Type B pancreatic cell (in vitro differentiated cells): ENCODE results near the gene PRELID3B. TPM values are rescaled to one million over a fixed set of nuclear protein-coding genes. Genes with fewer than 3 reads are reported as not detected.

Source experiments
- DNase-seq: peaks from one replicate; pipeline ENCODE4 v3.0.0; 2021; ENCODE audit warnings: mixed read lengths; ENCODE audit not compliant: unreplicated experiment; ENCODE audit errors: extremely low spot score
- H3K27ac Mint-ChIP-seq: 2 replicates; pipeline ENCODE4 v1.8.0; 2021; ENCODE audit warnings: mild to moderate bottlenecking, mixed read lengths
- H3K27me3 Mint-ChIP-seq: 2 replicates; pipeline ENCODE4 v1.8.0; 2021; ENCODE audit warnings: mixed read lengths
- H3K36me3 Mint-ChIP-seq: 2 replicates; pipeline ENCODE4 v1.8.0; 2021; ENCODE audit warnings: mixed read lengths
- H3K4me1 Mint-ChIP-seq: one replicate; pipeline ENCODE4 v1.8.0; 2021; ENCODE audit warnings: mixed read lengths; ENCODE audit not compliant: unreplicated experiment
- H3K4me3 Mint-ChIP-seq: 2 replicates; pipeline ENCODE4 v1.8.0; 2021; ENCODE audit warnings: mild to moderate bottlenecking, mixed read lengths
- H3K9me3 Mint-ChIP-seq: 2 replicates; pipeline ENCODE4 v1.8.0; 2021; ENCODE audit warnings: mixed read lengths
- total RNA-seq: library from RNA; stranded (reverse); gene quantifications from 2 replicates; pipeline ENCODE4 v1.2.1, GENCODE V29; 2021; ENCODE audit warnings: low replicate concordance
- TF ChIP-seq, protein P1 (sequence below): fragments of 200-600 bp; sonication (generic); conservative IDR thresholded peaks from 2 replicates; pipeline ENCODE4 v1.5.0; 2021; ENCODE audit warnings: antibody characterized with exemption, mild to moderate bottlenecking

PRELID3B gene
- total RNA-seq, 1 donor from 2014 or later = 45.9 TPM

DNA sequence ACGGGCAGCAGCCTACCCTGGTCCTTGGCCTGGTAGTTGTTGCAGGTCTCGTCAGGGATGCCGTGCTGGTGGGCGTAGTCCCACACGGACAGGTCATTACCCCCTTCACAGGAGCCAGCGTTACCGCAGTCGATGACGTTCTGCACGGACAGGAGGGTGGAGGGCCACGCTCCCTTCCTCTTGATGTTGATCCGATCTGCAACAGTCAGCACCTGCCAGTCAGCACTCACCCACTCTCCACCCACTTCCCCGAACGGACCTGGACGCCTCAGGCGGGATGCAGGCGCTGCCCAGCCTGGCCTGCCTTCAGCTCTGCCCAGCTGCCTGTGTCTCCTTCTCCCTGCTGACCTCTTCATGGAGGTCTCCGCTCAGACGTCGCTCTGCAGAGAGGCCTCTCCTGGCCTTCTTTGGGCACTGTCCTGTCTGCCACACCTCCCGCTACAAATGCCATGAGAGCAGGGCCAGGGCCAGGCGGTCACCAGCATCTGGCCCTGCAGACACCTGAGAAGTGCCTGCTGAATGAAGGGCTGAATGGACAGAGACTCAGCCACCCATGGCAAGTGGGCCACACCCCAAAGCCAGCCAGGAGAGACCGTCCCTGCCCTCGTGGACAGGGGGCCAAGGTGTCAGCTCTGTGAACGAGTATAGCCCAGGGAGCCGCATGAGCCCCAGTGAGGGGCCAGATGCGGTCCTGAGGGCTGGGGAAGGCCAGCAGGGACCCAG lies 41.0 kb downstream of the PRELID3B start:
- H3K9me3 Mint-ChIP-seq = no peaks in the 10 kb centered on the region
- no peak overlapping the region for H3K27ac Mint-ChIP-seq
- DNase-seq = no peak
- H3K27me3 Mint-ChIP-seq = no peaks in the 10 kb centered on the region
- H3K4me3 Mint-ChIP-seq = no peak overlapping the region
- H3K36me3 Mint-ChIP-seq = peaks cover 16% of the 10 kb centered on the region
- TF ChIP-seq, protein P1, sequence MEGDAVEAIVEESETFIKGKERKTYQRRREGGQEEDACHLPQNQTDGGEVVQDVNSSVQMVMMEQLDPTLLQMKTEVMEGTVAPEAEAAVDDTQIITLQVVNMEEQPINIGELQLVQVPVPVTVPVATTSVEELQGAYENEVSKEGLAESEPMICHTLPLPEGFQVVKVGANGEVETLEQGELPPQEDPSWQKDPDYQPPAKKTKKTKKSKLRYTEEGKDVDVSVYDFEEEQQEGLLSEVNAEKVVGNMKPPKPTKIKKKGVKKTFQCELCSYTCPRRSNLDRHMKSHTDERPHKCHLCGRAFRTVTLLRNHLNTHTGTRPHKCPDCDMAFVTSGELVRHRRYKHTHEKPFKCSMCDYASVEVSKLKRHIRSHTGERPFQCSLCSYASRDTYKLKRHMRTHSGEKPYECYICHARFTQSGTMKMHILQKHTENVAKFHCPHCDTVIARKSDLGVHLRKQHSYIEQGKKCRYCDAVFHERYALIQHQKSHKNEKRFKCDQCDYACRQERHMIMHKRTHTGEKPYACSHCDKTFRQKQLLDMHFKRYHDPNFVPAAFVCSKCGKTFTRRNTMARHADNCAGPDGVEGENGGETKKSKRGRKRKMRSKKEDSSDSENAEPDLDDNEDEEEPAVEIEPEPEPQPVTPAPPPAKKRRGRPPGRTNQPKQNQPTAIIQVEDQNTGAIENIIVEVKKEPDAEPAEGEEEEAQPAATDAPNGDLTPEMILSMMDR = no peak
- H3K4me1 Mint-ChIP-seq = peaks cover 19% of the 10 kb centered on the region

DNA sequence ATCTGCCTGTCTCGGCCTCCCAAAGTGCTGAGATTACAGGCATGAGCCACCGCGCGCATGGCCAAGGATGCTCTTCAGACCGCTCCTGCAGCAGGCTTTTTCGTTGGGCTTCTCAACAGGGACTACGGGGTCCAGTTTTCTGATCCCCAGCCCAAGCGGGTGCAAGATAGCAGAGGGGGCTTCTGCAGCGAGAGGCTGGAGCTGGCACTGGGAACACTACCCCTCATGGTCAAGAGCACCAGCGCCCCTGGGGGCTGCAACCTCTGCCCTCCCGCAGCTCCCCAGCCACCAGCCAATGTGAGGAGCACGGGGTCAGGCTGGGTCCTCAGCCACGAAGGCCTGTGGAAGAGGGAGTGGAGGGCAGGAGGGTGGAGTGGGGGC lies 41.5 kb downstream of the PRELID3B start:
- peaks cover 20% of the 10 kb centered on the region for H3K36me3 Mint-ChIP-seq
- TF ChIP-seq, protein P1 = no peak
- H3K9me3 Mint-ChIP-seq = no peaks in the 10 kb centered on the region
- no peak for DNase-seq
- H3K27ac Mint-ChIP-seq = no peak overlapping the region
- no peak overlapping the region for H3K4me3 Mint-ChIP-seq
- H3K27me3 Mint-ChIP-seq = no peaks in the 10 kb centered on the region
- peaks cover 19% of the 10 kb centered on the region for H3K4me1 Mint-ChIP-seq

DNA sequence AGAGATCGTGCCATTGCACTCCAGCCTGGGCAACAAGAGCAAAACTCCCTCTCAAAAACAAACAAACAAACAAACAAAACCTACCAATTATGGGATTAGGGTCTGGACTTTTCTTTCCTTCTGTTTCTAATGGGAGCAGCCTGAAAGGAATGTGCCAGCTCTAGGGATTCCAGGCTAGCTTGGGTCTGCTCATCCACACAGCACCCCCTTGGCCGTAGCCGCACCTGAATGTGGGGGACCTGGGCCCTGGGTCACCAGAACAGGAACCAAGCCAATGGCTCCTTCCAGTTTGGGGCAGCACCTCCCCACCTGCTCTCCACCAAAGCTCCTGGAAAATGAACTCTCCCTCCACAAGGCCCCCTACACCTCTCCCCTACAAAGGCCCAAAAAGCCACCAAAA lies 42.3 kb downstream of the PRELID3B start:
- DNase-seq = no peak
- Mint-ChIP-seq H3K4me1 (peaks cover 19% of the 10 kb centered on the region), H3K27me3 (no peaks in the 10 kb centered on the region), H3K36me3 (peaks cover 27% of the 10 kb centered on the region), H3K27ac (peak overlapping the region; percentile 50), H3K9me3 (no peaks in the 10 kb centered on the region), H3K4me3 (no peak overlapping the region)
- TF ChIP-seq, protein P1 = no peak

DNA sequence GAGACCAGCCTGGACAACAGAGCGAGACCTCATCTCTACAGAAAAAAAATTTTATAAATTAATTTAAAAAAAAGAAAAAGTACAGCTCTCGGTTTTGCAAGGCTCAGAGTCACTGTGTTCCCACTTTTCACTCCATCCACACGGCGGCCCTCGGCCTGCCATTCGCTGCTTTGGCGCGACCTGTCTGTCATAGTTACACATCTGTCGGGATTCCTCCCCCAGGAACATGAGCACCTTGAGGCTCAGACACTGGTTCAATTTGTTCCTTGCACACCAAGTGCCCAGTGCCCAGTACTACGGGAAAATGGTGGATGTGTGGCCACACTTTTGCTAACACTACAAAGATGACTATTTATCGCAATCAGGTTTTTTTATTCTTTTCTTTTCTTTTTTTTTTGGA lies 43.9 kb downstream of the PRELID3B start:
- Mint-ChIP-seq H3K27me3 (no peaks in the 10 kb centered on the region), H3K36me3 (peaks cover 33% of the 10 kb centered on the region), H3K9me3 (no peaks in the 10 kb centered on the region), H3K4me3 (no peak overlapping the region), H3K4me1 (peaks cover 9% of the 10 kb centered on the region), H3K27ac (no peak overlapping the region)
- TF ChIP-seq, protein P1 = no peak
- DNase-seq = no peak

DNA sequence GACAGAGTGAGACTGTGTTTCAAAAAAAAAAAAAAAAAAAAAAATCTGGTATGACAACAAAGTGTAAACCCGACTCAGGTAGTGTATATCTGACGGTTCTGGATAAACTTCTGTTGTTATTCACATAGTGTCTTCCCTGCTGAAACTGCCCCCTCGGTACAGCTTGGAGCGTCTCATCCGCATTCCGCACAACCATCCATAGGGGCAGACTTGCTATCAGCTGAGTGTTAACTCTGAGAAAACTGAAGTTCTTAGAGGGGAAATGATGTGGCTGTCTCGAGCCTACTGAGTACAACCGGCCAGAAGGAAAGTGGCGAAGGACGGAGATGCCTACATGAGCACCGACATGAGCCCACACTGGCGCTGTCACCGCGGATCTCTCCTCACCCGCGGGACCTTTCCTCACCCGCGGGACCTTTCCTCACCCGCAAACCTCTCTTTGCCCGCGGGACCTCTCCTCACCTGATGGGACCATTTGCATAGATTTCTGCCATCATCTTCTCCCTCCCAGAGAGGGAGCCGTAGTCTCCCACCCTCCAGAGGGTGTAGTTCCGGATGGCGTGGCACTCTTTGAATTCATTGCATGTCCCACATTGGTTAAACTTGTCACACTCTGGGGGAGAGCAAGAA lies 45.3 kb downstream of the PRELID3B start:
- Mint-ChIP-seq H3K4me3 (no peak overlapping the region), H3K27me3 (no peaks in the 10 kb centered on the region), H3K36me3 (peaks cover 31% of the 10 kb centered on the region), H3K9me3 (no peaks in the 10 kb centered on the region), H3K27ac (peak overlapping the region; percentile 9), H3K4me1 (no peaks in the 10 kb centered on the region)
- TF ChIP-seq, protein P1 = peak; percentile 17
- DNase-seq = no peak
